Neuronal stem cell (in vitro differentiated cells): ENCODE data around the gene KCNH6.

ENCODE experiments used
- DNase-seq: peaks from one replicate; pipeline ENCODE4 v3.0.0-alpha.2; 2013; ENCODE audit warnings: low spot score
- H2AFZ ChIP-seq: one replicate; pipeline ENCODE4 v1.6.1; 2013; ENCODE audit warnings: mild to moderate bottlenecking, low read length, inconsistent platforms
- H2AK5ac ChIP-seq: 2 replicates; pipeline ENCODE4 v1.6.1; 2013; ENCODE audit warnings: low read depth, mild to moderate bottlenecking, inconsistent platforms, low read length, moderate library complexity, mixed read lengths
- H2BK120ac ChIP-seq: 2 replicates; pipeline ENCODE4 v1.6.1; 2013; ENCODE audit warnings: low read depth, mild to moderate bottlenecking, inconsistent platforms, low read length, moderate library complexity, mixed read lengths
- H2BK12ac ChIP-seq: one replicate; pipeline ENCODE4 v1.6.1; 2013; ENCODE audit warnings: low read length, inconsistent platforms
- H2BK15ac ChIP-seq: 2 replicates; pipeline ENCODE4 v1.6.1; 2013; ENCODE audit warnings: mild to moderate bottlenecking, low read length, inconsistent platforms, mixed read lengths
- H2BK5ac ChIP-seq: one replicate; pipeline ENCODE4 v1.6.1; 2013; ENCODE audit warnings: inconsistent platforms, mild to moderate bottlenecking, low read length, moderate library complexity
- H3K14ac ChIP-seq: one replicate; pipeline ENCODE4 v1.6.1; 2013; ENCODE audit warnings: low read length, inconsistent platforms
- H3K18ac ChIP-seq: 2 replicates; pipeline ENCODE4 v1.6.1; 2013; ENCODE audit warnings: low read length, inconsistent platforms
- H3K23ac ChIP-seq: 2 replicates; pipeline ENCODE4 v1.6.1; 2013; ENCODE audit warnings: low read depth, mild to moderate bottlenecking, mixed read lengths, low read length, inconsistent platforms; ENCODE audit not compliant: poor library complexity
- H3K27ac ChIP-seq: replicated peaks from 3 replicates; pipeline ENCODE4 v1.5.1; 2013; ENCODE audit warnings: low read length, inconsistent platforms
- H3K27me3 ChIP-seq, 3 experiments: 2 replicates each; pipeline ENCODE4 v1.6.1; 2013; ENCODE audit warnings: low read length in 3 of 3, mild to moderate bottlenecking in 2 of 3, inconsistent platforms in 1 of 3, low read depth in 1 of 3, mixed read lengths in 1 of 3, moderate library complexity in 1 of 3; ENCODE audit not compliant: control insufficient read depth in 3 of 3, insufficient read depth in 3 of 3
- H3K36me3 ChIP-seq, 2 donors: replicated peaks in 1 of 2; 2 replicates each; pipeline ENCODE4 v1.6.1; 2013; ENCODE audit warnings: low read length in 2 of 2; ENCODE audit not compliant: control insufficient read depth in 2 of 2, insufficient read depth in 2 of 2
- H3K4ac ChIP-seq: 2 replicates; pipeline ENCODE4 v1.6.1; 2013; ENCODE audit warnings: inconsistent platforms, mild to moderate bottlenecking, low read length, moderate library complexity
- H3K4me1 ChIP-seq, 2 donors: 1 replicate in 1 of 2; 2 replicates in 1 of 2; pipeline ENCODE4 v1.6.1; 2013; ENCODE audit warnings: low read length in 2 of 2, low read depth in 1 of 2; ENCODE audit not compliant: control insufficient read depth in 2 of 2, insufficient read depth in 1 of 2
- H3K4me2 ChIP-seq: one replicate; pipeline ENCODE4 v1.6.1; 2013; ENCODE audit warnings: mild to moderate bottlenecking, low read length, inconsistent platforms; ENCODE audit not compliant: insufficient read depth, poor library complexity, severe bottlenecking
- H3K4me3 ChIP-seq, 2 donors: 2 replicates each; pipeline ENCODE4 v1.5.1; 2013; ENCODE audit warnings: low read length in 2 of 2, mild to moderate bottlenecking in 2 of 2, inconsistent platforms in 1 of 2, moderate library complexity in 1 of 2
- H3K79me1 ChIP-seq: one replicate; pipeline ENCODE4 v1.6.1; 2013; ENCODE audit warnings: low read depth, mild to moderate bottlenecking, inconsistent platforms, low read length, moderate library complexity
- H3K9ac ChIP-seq: one replicate; pipeline ENCODE4 v1.6.1; 2013; ENCODE audit warnings: mild to moderate bottlenecking, low read depth, low read length, inconsistent platforms; ENCODE audit not compliant: poor library complexity
- H3K9me3 ChIP-seq, 2 donors: replicated peaks in 1 of 2; 2 replicates each; pipeline versions ENCODE3 to v1.6.1; 2013; ENCODE audit warnings: low read length in 2 of 2, mild to moderate bottlenecking in 2 of 2, inconsistent platforms in 1 of 2, low read depth in 1 of 2, mixed read lengths in 1 of 2, moderate library complexity in 1 of 2; ENCODE audit not compliant: control insufficient read depth in 2 of 2, insufficient read depth in 1 of 2
- H4K8ac ChIP-seq: one replicate; pipeline ENCODE4 v1.6.1; 2013; ENCODE audit warnings: low read depth, mild to moderate bottlenecking, inconsistent platforms, low read length, moderate library complexity
- H4K91ac ChIP-seq: one replicate; pipeline ENCODE4 v1.6.1; 2013; ENCODE audit warnings: low read length, low read depth, mild to moderate bottlenecking, inconsistent platforms; ENCODE audit not compliant: poor library complexity
- WGBS, 2 donors: extraction: QIAGEN DNeasy Blood & Tissue Kit; methylation state at CpG; one replicate each; pipeline ENCODE4 v1.1.7; 2013; ENCODE audit warnings: missing lambda C conversion rate in 2 of 2, mixed read lengths in 1 of 2; ENCODE audit not compliant: insufficient read length in 2 of 2, insufficient replicate concordance in 1 of 2; ENCODE audit errors: extremely low coverage in 2 of 2; 5-methylcytosine and 5-hydroxymethylcytosine counted together

The KCNH6 gene

DNA sequence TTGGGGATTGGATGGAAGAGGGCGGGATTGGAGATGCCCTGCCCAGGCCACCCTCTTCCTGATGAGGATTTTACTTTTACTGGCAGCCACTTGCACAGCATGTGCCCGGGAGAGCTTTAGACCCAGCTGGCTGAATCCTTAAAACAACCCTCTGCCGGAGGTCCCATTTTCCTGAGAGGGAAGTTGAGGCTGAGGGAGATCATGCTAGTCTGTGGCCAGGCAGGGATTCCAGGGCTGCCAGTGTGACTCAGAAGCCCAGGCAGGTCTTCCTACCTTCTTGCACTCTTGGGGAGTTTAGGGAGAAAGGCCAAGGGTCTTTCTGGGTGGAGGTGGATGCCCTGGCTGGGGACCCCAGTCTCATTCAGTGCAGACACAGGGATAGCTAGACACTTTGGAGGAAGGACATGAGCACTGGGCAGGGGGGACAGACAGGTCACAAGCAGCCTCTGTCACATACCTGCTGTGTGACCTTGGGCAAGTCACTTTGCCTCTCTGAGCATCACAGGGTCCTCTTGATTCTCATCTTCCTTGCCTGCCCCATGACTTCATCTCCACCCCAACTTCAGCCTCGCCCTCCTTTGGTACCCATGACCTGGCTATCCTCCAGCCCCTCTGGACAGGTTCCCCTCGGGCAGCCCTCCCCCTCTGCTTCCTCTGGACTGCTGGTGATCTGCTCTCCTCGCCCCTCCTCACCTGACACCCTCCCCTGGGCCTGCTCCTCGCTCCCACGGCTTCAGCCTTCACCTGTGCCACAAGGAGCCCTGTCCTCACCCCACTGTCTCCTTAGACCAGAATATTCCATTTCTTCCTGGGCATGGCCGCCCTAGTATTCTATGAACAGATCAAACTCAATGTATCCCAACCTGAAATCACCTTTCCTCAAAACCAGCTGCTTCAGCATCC is 15.8 kb downstream of the KCNH6 start:
- H2AK5ac ChIP-seq, result peak overlapping the region; percentile 15
- no peak overlapping the region for H3K27ac ChIP-seq
- peak overlapping the region; percentile 91 for H2BK120ac ChIP-seq
- H4K91ac ChIP-seq, result no peak overlapping the region
- DNase-seq, result no peak
- peaks cover 3 to 10% of the 10 kb centered on the region in 2 donors for H3K4me1 ChIP-seq
- no peak overlapping the region for H3K23ac ChIP-seq
- peak overlapping the region; percentile 4 for H2BK5ac ChIP-seq
- peaks cover 0 to 1% of the 10 kb centered on the region in 2 donors for H3K9me3 ChIP-seq
- peaks cover 2% of the 10 kb centered on the region for H3K79me1 ChIP-seq
- H3K18ac ChIP-seq, result no peak overlapping the region
- H2AFZ ChIP-seq, result no peak overlapping the region
- no peak overlapping the region for H3K9ac ChIP-seq
- no peaks in the 10 kb centered on the region for H3K36me3 ChIP-seq
- no peak overlapping the region for H4K8ac ChIP-seq
- no peak overlapping the region for H3K14ac ChIP-seq
- no peak overlapping the region for H3K4me2 ChIP-seq
- no peak overlapping the region for H3K4me3 ChIP-seq
- no peak overlapping the region for H2BK15ac ChIP-seq
- no CpG with 5 or more reads among the region's 9 CpGs for WGBS, 2 donors
- no peak overlapping the region for H3K4ac ChIP-seq
- H3K27me3 ChIP-seq, result peaks cover 0 to 18% (median 0%) of the 10 kb centered on the region in 3 experiments
- peak overlapping the region; percentile 22 for H2BK12ac ChIP-seq

DNA sequence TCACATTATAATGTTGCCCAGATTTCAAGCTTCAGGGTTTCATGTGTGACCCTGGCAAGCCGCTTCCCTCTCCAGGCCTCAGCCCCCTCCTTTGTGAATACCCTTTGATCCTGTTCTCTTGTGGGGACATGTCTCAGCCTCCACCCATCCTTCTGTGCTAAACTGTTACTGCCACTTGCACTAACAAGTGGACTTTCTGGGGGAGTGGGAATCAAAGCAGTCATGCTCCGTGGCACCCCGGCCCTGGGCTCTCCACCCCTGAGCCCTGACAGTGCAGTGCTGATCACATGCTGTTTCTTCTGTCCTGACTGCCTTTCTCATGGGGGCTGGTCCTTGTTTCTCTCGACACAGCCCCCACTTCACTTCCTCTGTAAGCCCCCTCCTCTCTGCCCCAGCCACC is 17.4 kb downstream of the KCNH6 start:
- Histone ChIP-seq H3K18ac (peak overlapping the region; percentile 60), H3K9me3 (peaks cover 0 to 1% of the 10 kb centered on the region in 2 donors), H3K79me1 (peaks cover 2% of the 10 kb centered on the region), H3K27me3 (peaks cover 0 to 18% (median 0%) of the 10 kb centered on the region in 3 experiments), H3K4ac (no peak overlapping the region), H2BK12ac (no peak overlapping the region), H3K36me3 (no peaks in the 10 kb centered on the region), H2BK5ac (no peak overlapping the region), H4K8ac (no peak overlapping the region), H3K14ac (no peak overlapping the region), H2BK120ac (no peak overlapping the region), H3K9ac (no peak overlapping the region), H4K91ac (no peak overlapping the region), H2AK5ac (peak overlapping the region; percentile 32), H3K4me2 (no peak overlapping the region), H3K27ac (no peak overlapping the region), H3K4me3 (no peak overlapping the region), H3K4me1 (peaks cover 3 to 15% of the 10 kb centered on the region in 2 donors), H2BK15ac (no peak overlapping the region), H3K23ac (no peak overlapping the region), H2AFZ (peak overlapping the region; percentile 78)
- DNase-seq, result no peak
- WGBS, 2 donors, result no CpG with 5 or more reads among the region's 4 CpGs

DNA sequence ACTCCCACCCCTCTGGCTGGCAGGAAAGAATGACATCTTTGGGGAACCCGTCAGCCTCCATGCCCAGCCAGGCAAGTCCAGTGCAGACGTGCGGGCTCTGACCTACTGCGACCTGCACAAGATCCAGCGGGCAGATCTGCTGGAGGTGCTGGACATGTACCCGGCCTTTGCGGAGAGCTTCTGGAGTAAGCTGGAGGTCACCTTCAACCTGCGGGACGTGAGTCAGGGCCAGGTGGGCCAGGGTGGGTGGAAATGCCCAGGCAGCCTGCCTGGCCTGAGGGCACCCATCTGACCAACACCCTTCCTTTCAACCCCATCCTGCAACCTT is 19.0 kb downstream of the KCNH6 start:
- H3K14ac ChIP-seq, result no peak overlapping the region
- no peak overlapping the region for H2AFZ ChIP-seq
- H3K27ac ChIP-seq, result no peak overlapping the region
- no peak for DNase-seq
- peaks cover 0 to 18% (median 0%) of the 10 kb centered on the region in 3 experiments for H3K27me3 ChIP-seq
- H2BK5ac ChIP-seq, result no peak overlapping the region
- peak overlapping the region; percentile 73 for H2BK12ac ChIP-seq
- no peak overlapping the region for H3K23ac ChIP-seq
- no peak overlapping the region for H3K9ac ChIP-seq
- peak overlapping the region; percentile 17 for H3K18ac ChIP-seq
- H3K36me3 ChIP-seq, result no peaks in the 10 kb centered on the region
- no peak overlapping the region for H2BK120ac ChIP-seq
- peaks cover 0 to 1% of the 10 kb centered on the region in 2 donors for H3K9me3 ChIP-seq
- no CpG with 5 or more reads among the region's 9 CpGs for WGBS, 2 donors
- peaks cover 3 to 15% of the 10 kb centered on the region in 2 donors for H3K4me1 ChIP-seq
- peak overlapping the region; percentile 81 for H2AK5ac ChIP-seq
- H2BK15ac ChIP-seq, result peak overlapping the region; percentile 85
- H3K79me1 ChIP-seq, result peaks cover 2% of the 10 kb centered on the region
- H3K4me3 ChIP-seq, result no peak overlapping the region
- H4K91ac ChIP-seq, result no peak overlapping the region
- no peak overlapping the region for H3K4me2 ChIP-seq
- H4K8ac ChIP-seq, result no peak overlapping the region
- no peak overlapping the region for H3K4ac ChIP-seq
